Measurements from ENCODE around the gene CHRND.
A peak's percentile ranks its signal among the peaks of the same experiment; 100 is the strongest.

The CHRND gene

DNA sequence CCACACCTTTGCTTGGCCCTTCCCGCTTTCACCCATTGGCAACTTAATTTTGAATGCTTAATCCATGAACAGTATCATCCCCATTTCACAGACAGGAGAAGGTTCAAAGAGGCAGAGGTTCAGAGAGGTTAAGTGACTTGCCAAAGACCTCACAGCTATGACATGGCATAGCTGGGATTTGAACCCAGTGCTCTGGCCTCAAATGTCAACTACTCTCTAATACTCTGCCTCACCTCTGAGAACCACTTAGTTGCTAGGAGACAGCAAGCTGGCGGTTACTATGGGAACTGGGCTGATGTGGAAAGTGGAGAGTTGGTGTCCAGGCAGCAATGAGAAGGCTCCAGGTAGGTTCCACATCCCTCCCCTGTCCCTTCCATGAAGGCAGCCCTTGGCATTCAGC lies 21.5 kb upstream of the CHRND start:
- Histone ChIP-seq H3K36me3 (replicated peaks in 1 of 2; ENCODE audit: control insufficient read depth in 2 of 2, insufficient read depth in 2 of 2, low read length in 2 of 2) (no peaks in the 10 kb centered on the region), H4K8ac (ENCODE audit: low read depth, low read length) (no peak overlapping the region), H3K4ac (ENCODE audit: low read length) (no peak overlapping the region), H3K4me3 (ENCODE audit: low read length in 2 of 2) (no peak overlapping the region), H2BK120ac (ENCODE audit: low read depth, low read length) (peak overlapping the region; percentile 56), H2BK15ac (ENCODE audit: low read length) (no peak overlapping the region), H3K27ac (replicated peaks; ENCODE audit: low read length) (no peak overlapping the region), H2AFZ (ENCODE audit: low read length) (no peak overlapping the region), H3K27me3 (ENCODE audit: control insufficient read depth in 3 of 3, insufficient read depth in 3 of 3, low read depth in 1 of 3, low read length in 3 of 3) (peaks cover 11 to 91% (median 28%) of the 10 kb centered on the region in 3 experiments), H3K4me2 (ENCODE audit: insufficient read depth, low read length, poor library complexity, severe bottlenecking) (no peak overlapping the region), H3K18ac (ENCODE audit: low read length) (no peak overlapping the region), H2BK5ac (ENCODE audit: low read length) (no peak overlapping the region), H3K4me1 (ENCODE audit: control insufficient read depth in 2 of 2, insufficient read depth in 1 of 2, low read depth in 1 of 2, low read length in 2 of 2) (peaks cover 21 to 22% of the 10 kb centered on the region in 2 donors), H4K91ac (ENCODE audit: low read depth, low read length, poor library complexity) (no peak overlapping the region), H3K9ac (ENCODE audit: low read depth, low read length, poor library complexity) (no peak overlapping the region), H2AK5ac (ENCODE audit: low read depth, low read length) (no peak overlapping the region), H3K23ac (ENCODE audit: low read depth, low read length, poor library complexity) (no peak overlapping the region), H2BK12ac (ENCODE audit: low read length) (no peak overlapping the region), H3K14ac (ENCODE audit: low read length) (no peak overlapping the region), H3K79me1 (ENCODE audit: low read depth, low read length) (no peaks in the 10 kb centered on the region), H3K9me3 (replicated peaks in 1 of 2; ENCODE audit: control insufficient read depth in 2 of 2, insufficient read depth in 1 of 2, low read depth in 1 of 2, low read length in 2 of 2) (peaks cover 0 to 3% of the 10 kb centered on the region in 2 donors)
- WGBS, 2 donors (ENCODE audit: extremely low coverage in 2 of 2, insufficient read length in 2 of 2, insufficient replicate concordance in 1 of 2), result no CpG with 5 or more reads among the region's 2 CpGs
- DNase-seq (ENCODE audit: low spot score), result no peak

DNA sequence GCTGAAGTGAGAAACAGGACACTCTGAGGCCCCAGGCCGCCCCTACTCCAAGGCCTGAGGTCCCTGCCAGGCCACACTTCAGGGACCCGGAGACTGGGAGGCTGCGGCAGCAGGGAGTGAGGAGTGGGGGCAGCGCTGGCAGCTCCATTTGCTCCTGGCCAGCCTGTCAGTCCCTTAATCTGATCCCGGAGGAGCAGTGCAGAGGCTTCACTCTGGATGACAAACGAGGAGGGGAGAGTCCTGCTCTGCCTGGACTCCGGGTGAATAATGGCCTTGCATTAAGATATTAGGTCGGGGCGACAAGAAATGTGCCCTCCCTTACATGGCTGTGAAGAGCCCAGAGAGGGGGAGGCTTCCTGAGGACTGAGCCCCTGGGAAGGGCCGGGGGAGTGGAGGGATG lies 20.1 kb upstream of the CHRND start:
- H2BK15ac ChIP-seq (ENCODE audit: low read length), result peak overlapping the region; percentile 21
- H4K91ac ChIP-seq (ENCODE audit: low read depth, low read length, poor library complexity), result no peak overlapping the region
- H3K27me3 ChIP-seq (ENCODE audit: control insufficient read depth in 3 of 3, insufficient read depth in 3 of 3, low read depth in 1 of 3, low read length in 3 of 3), result peaks cover 11 to 78% (median 28%) of the 10 kb centered on the region in 3 experiments
- peaks cover 0 to 3% of the 10 kb centered on the region in 2 donors for H3K9me3 ChIP-seq (replicated peaks in 1 of 2; ENCODE audit: control insufficient read depth in 2 of 2, insufficient read depth in 1 of 2, low read depth in 1 of 2, low read length in 2 of 2)
- H2BK12ac ChIP-seq (ENCODE audit: low read length), result no peak overlapping the region
- no peak overlapping the region for H2BK120ac ChIP-seq (ENCODE audit: low read depth, low read length)
- no peak overlapping the region for H3K4me3 ChIP-seq (ENCODE audit: low read length in 2 of 2)
- no peak overlapping the region for H3K4ac ChIP-seq (ENCODE audit: low read length)
- peaks cover 21 to 22% of the 10 kb centered on the region in 2 donors for H3K4me1 ChIP-seq (ENCODE audit: control insufficient read depth in 2 of 2, insufficient read depth in 1 of 2, low read depth in 1 of 2, low read length in 2 of 2)
- no peak for DNase-seq (ENCODE audit: low spot score)
- H2AFZ ChIP-seq (ENCODE audit: low read length), result peak overlapping the region; percentile 83
- H2BK5ac ChIP-seq (ENCODE audit: low read length), result peak overlapping the region; percentile 42
- peak overlapping the region; percentile 19 for H3K4me2 ChIP-seq (ENCODE audit: insufficient read depth, low read length, poor library complexity, severe bottlenecking)
- H3K27ac ChIP-seq (replicated peaks; ENCODE audit: low read length), result no peak overlapping the region
- H3K36me3 ChIP-seq (replicated peaks in 1 of 2; ENCODE audit: control insufficient read depth in 2 of 2, insufficient read depth in 2 of 2, low read length in 2 of 2), result no peaks in the 10 kb centered on the region
- no peak overlapping the region for H4K8ac ChIP-seq (ENCODE audit: low read depth, low read length)
- peak overlapping the region; percentile 48 for H2AK5ac ChIP-seq (ENCODE audit: low read depth, low read length)
- no peak overlapping the region for H3K14ac ChIP-seq (ENCODE audit: low read length)
- H3K79me1 ChIP-seq (ENCODE audit: low read depth, low read length), result no peaks in the 10 kb centered on the region
- no peak overlapping the region for H3K23ac ChIP-seq (ENCODE audit: low read depth, low read length, poor library complexity)
- H3K18ac ChIP-seq (ENCODE audit: low read length), result peak overlapping the region; percentile 84
- H3K9ac ChIP-seq (ENCODE audit: low read depth, low read length, poor library complexity), result peak overlapping the region; percentile 35
- WGBS, 2 donors (ENCODE audit: extremely low coverage in 2 of 2, insufficient read length in 2 of 2, insufficient replicate concordance in 1 of 2), result no CpG with 5 or more reads among the region's 10 CpGs

DNA sequence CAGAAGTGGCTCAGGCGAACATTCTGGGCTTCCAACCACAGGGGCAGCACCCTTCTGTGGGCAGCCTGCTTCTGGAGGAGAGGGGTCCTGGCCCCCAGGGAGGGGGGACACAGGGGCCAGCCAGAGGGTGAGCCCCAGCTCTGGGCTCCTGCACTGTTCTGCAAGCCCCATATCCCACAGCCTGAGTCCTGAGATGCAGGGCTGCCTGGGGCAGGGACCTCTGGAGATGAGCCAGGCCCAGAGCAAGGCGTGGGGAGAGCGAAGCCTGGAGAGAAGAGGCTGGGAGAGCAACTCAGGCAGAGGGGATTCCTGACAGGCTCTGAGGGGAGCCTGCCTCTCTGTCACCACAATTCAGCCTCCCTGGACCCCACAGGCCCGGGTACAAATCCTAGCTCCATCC lies 19.3 kb upstream of the CHRND start:
- H2BK15ac ChIP-seq (ENCODE audit: low read length), result no peak overlapping the region
- no peak overlapping the region for H3K9ac ChIP-seq (ENCODE audit: low read depth, low read length, poor library complexity)
- peak overlapping the region; percentile 40 for H3K14ac ChIP-seq (ENCODE audit: low read length)
- peak overlapping the region; percentile 54 for H4K8ac ChIP-seq (ENCODE audit: low read depth, low read length)
- no peak overlapping the region for H3K4me3 ChIP-seq (ENCODE audit: low read length in 2 of 2)
- no peak overlapping the region for H2BK12ac ChIP-seq (ENCODE audit: low read length)
- no CpG with 5 or more reads among the region's 4 CpGs for WGBS, 2 donors (ENCODE audit: extremely low coverage in 2 of 2, insufficient read length in 2 of 2, insufficient replicate concordance in 1 of 2)
- no peaks in the 10 kb centered on the region for H3K36me3 ChIP-seq (replicated peaks in 1 of 2; ENCODE audit: control insufficient read depth in 2 of 2, insufficient read depth in 2 of 2, low read length in 2 of 2)
- DNase-seq (ENCODE audit: low spot score), result no peak
- peak overlapping the region; percentile 83 for H2AFZ ChIP-seq (ENCODE audit: low read length)
- H3K4me1 ChIP-seq (ENCODE audit: control insufficient read depth in 2 of 2, insufficient read depth in 1 of 2, low read depth in 1 of 2, low read length in 2 of 2), result peaks cover 21% of the 10 kb centered on the region in 2 donors
- peak overlapping the region; percentile 85 for H2AK5ac ChIP-seq (ENCODE audit: low read depth, low read length)
- H3K4ac ChIP-seq (ENCODE audit: low read length), result no peak overlapping the region
- no peak overlapping the region for H3K27ac ChIP-seq (replicated peaks; ENCODE audit: low read length)
- no peak overlapping the region for H4K91ac ChIP-seq (ENCODE audit: low read depth, low read length, poor library complexity)
- H2BK5ac ChIP-seq (ENCODE audit: low read length), result peak overlapping the region; percentile 42
- H2BK120ac ChIP-seq (ENCODE audit: low read depth, low read length), result peak overlapping the region; percentile 48
- H3K23ac ChIP-seq (ENCODE audit: low read depth, low read length, poor library complexity), result no peak overlapping the region
- H3K79me1 ChIP-seq (ENCODE audit: low read depth, low read length), result no peaks in the 10 kb centered on the region
- no peak overlapping the region for H3K4me2 ChIP-seq (ENCODE audit: insufficient read depth, low read length, poor library complexity, severe bottlenecking)
- H3K27me3 ChIP-seq (ENCODE audit: control insufficient read depth in 3 of 3, insufficient read depth in 3 of 3, low read depth in 1 of 3, low read length in 3 of 3), result peaks cover 11 to 76% (median 28%) of the 10 kb centered on the region in 3 experiments
- peaks cover 0 to 3% of the 10 kb centered on the region in 2 donors for H3K9me3 ChIP-seq (replicated peaks in 1 of 2; ENCODE audit: control insufficient read depth in 2 of 2, insufficient read depth in 1 of 2, low read depth in 1 of 2, low read length in 2 of 2)
- H3K18ac ChIP-seq (ENCODE audit: low read length), result peak overlapping the region; percentile 69

DNA sequence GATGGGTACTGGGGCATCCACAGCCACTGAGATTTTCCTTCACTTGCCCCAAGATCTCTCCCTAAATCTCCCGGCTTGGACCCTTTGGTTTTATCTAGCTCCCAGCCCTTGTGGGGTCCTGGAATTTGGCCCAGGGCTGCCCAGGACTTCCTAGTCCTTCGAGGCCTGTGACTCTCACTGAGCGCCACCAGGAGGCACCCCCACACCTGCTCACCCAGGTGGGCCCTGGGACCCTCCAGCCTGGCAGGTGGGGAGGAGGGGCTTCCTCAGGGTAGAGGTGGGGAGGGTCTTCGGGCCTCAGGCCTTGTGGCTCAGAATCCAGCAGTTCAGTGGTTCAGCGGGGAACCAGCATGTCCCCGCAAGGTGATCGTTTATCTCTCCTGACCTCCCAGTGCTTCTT lies 17.7 kb upstream of the CHRND start:
- no peak overlapping the region for H2BK12ac ChIP-seq (ENCODE audit: low read length)
- H3K79me1 ChIP-seq (ENCODE audit: low read depth, low read length), result peaks cover 3% of the 10 kb centered on the region
- H3K36me3 ChIP-seq (replicated peaks in 1 of 2; ENCODE audit: control insufficient read depth in 2 of 2, insufficient read depth in 2 of 2, low read length in 2 of 2), result no peaks in the 10 kb centered on the region
- no peak overlapping the region for H4K91ac ChIP-seq (ENCODE audit: low read depth, low read length, poor library complexity)
- no peak overlapping the region for H2BK120ac ChIP-seq (ENCODE audit: low read depth, low read length)
- peaks cover 0 to 3% of the 10 kb centered on the region in 2 donors for H3K9me3 ChIP-seq (replicated peaks in 1 of 2; ENCODE audit: control insufficient read depth in 2 of 2, insufficient read depth in 1 of 2, low read depth in 1 of 2, low read length in 2 of 2)
- H2BK5ac ChIP-seq (ENCODE audit: low read length), result no peak overlapping the region
- WGBS, 2 donors (ENCODE audit: extremely low coverage in 2 of 2, insufficient read length in 2 of 2, insufficient replicate concordance in 1 of 2), result no CpG with 5 or more reads among the region's 7 CpGs
- peak overlapping the region; percentile 54 for H2AK5ac ChIP-seq (ENCODE audit: low read depth, low read length)
- no peak overlapping the region for H3K14ac ChIP-seq (ENCODE audit: low read length)
- peaks cover 14 to 16% of the 10 kb centered on the region in 2 donors for H3K4me1 ChIP-seq (ENCODE audit: control insufficient read depth in 2 of 2, insufficient read depth in 1 of 2, low read depth in 1 of 2, low read length in 2 of 2)
- H3K9ac ChIP-seq (ENCODE audit: low read depth, low read length, poor library complexity), result no peak overlapping the region
- no peak overlapping the region for H4K8ac ChIP-seq (ENCODE audit: low read depth, low read length)
- H3K27me3 ChIP-seq (ENCODE audit: control insufficient read depth in 3 of 3, insufficient read depth in 3 of 3, low read depth in 1 of 3, low read length in 3 of 3), result peaks cover 11 to 75% (median 20%) of the 10 kb centered on the region in 3 experiments
- no peak for DNase-seq (ENCODE audit: low spot score)
- H3K23ac ChIP-seq (ENCODE audit: low read depth, low read length, poor library complexity), result no peak overlapping the region
- H3K18ac ChIP-seq (ENCODE audit: low read length), result no peak overlapping the region
- no peak overlapping the region for H3K27ac ChIP-seq (replicated peaks; ENCODE audit: low read length)
- no peak overlapping the region for H2AFZ ChIP-seq (ENCODE audit: low read length)
- no peak overlapping the region for H2BK15ac ChIP-seq (ENCODE audit: low read length)
- no peak overlapping the region for H3K4ac ChIP-seq (ENCODE audit: low read length)
- no peak overlapping the region for H3K4me3 ChIP-seq (ENCODE audit: low read length in 2 of 2)
- no peak overlapping the region for H3K4me2 ChIP-seq (ENCODE audit: insufficient read depth, low read length, poor library complexity, severe bottlenecking)

Measured in neuronal stem cell (in vitro differentiated cells).